ENCODE results near the gene PLPP7. TPM values are rescaled to one million over a fixed set of nuclear protein-coding genes. Genes with fewer than 3 reads are reported as not detected.
"Not testable (repeated sequence)": the region's sequence is repeated elsewhere in the genome, so short reads cannot be mapped to it uniquely, and the experiment has no call there.

PLPP7 gene
- total RNA-seq, 1 donor from 2014 or later = 15.8 TPM

DNA sequence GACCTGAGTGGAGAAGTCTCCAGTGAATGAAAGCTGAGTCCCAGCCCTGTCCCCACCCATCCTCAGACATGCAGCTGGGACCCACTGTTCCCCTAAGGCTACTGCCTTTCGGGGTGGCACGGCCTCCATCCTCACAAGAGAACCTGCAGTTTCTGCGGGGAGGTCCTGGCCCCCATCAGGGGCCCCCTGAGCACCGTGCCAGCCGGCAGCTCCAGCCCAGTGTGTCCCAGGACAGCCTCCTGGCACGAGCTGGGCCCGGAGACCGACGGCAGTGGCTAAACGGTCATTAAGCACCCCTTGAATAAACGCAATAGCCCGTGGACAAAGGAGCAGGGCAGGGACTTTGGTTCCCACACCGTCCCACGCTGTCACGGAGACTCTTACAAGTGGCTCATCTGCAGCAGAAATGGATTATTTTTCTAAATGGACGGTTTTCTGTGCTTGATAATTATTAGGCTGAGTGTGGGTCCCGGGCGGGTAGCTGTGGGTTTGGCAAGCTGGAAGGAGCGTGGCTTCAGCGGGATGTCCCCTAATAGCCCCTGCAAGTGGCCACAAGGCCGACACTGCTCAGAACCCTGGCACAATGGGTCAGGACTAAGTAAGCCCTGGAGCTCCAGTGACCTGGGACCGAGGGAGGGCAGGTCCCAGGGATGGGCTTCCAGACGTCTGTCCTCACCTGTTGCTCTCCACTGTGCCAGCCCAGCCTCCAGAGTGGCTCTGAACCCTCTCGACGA is 30.7 kb upstream of the PLPP7 start:
- Histone ChIP-seq H3K27ac (no peak overlapping the region), H3K4me1 (no peaks in the 10 kb centered on the region), H3K4me3 (no peak overlapping the region), H3K27me3 (no peaks in the 10 kb centered on the region), H3K9me3 (no peaks in the 10 kb centered on the region), H3K36me3 (peaks cover 0 to 5% of the 10 kb centered on the region in 2 donors)
- intact Hi-C loops (cut with DNase I) = no loop called here
- no peak for DNase-seq (ENCODE audit: low spot score in 2 of 2)
- TF ChIP-seq, protein P1, sequence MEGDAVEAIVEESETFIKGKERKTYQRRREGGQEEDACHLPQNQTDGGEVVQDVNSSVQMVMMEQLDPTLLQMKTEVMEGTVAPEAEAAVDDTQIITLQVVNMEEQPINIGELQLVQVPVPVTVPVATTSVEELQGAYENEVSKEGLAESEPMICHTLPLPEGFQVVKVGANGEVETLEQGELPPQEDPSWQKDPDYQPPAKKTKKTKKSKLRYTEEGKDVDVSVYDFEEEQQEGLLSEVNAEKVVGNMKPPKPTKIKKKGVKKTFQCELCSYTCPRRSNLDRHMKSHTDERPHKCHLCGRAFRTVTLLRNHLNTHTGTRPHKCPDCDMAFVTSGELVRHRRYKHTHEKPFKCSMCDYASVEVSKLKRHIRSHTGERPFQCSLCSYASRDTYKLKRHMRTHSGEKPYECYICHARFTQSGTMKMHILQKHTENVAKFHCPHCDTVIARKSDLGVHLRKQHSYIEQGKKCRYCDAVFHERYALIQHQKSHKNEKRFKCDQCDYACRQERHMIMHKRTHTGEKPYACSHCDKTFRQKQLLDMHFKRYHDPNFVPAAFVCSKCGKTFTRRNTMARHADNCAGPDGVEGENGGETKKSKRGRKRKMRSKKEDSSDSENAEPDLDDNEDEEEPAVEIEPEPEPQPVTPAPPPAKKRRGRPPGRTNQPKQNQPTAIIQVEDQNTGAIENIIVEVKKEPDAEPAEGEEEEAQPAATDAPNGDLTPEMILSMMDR (IDR thresholded peaks at IDR 0.05) = no peak

DNA sequence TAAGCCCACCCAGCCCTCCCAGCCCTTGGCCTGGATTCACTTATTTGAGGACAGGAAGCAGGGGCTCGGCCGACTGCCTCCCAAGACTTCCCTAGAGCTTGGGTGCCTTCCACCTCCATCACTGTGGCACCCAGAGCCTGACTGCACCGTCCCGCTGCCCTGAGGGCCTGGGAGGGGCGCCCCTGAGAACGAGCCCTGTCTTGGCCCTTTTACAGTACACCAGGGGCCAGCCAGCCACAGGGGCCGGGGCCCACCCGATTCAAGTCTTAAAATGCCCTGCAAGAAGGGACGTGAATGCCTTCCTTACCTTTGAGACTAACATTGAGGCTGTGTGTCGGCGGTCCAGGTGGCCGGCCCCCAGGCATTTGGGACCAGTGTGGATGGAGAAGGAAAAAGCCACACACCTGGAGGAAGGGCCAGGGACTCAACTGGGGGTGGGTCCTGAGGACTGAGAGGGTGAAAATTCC is 30.1 kb upstream of the PLPP7 start:
- no peaks in the 10 kb centered on the region for H3K4me1 ChIP-seq
- no peaks in the 10 kb centered on the region for H3K9me3 ChIP-seq
- intact Hi-C loops (cut with DNase I) = no loop called here
- DNase-seq (ENCODE audit: low spot score in 2 of 2) = no peak
- no peak overlapping the region for H3K27ac ChIP-seq
- TF ChIP-seq, protein P1 (IDR thresholded peaks at IDR 0.05) = no peak
- H3K27me3 ChIP-seq = no peaks in the 10 kb centered on the region
- H3K4me3 ChIP-seq = no peak overlapping the region
- peaks cover 0 to 5% of the 10 kb centered on the region in 2 donors for H3K36me3 ChIP-seq

DNA sequence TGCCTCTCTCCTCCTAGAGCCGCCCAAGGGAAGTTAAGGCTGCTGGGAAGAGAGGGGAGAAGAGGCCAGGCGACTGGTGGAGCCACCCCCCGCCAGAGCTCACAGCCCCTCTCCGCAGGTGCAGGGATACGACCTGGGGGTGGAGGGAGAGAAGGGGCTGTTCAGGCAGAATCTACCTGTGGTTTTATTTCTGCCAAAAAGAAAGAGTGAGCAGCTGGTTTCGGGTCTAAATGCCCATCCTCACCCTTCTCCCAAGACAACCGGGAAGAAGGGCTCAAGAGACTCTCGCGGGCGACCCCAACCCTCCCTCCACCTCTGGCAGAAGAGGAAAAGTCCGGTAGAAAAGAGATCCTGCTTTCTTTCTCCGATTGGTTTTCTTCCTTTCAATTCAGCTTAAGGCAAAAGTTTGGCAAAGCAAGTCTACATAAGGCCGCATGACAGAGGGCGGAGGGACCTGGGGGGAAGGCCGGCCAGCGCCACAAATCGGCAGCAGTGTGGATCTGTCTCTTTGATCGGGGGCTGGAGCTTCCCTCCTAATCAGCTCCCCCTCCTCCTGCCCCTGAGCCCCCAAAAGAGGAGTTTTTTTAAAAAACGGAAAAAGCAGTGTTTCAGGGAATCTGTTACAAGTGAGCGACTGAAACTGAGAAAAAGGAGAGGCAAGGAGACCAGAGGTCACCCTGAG is 29.5 kb upstream of the PLPP7 start:
- Histone ChIP-seq H3K4me1 (no peaks in the 10 kb centered on the region), H3K36me3 (peaks cover 0 to 5% of the 10 kb centered on the region in 2 donors), H3K4me3 (no peak overlapping the region), H3K27ac (no peak overlapping the region), H3K9me3 (no peaks in the 10 kb centered on the region), H3K27me3 (no peaks in the 10 kb centered on the region)
- DNase-seq (ENCODE audit: low spot score in 2 of 2) = no peak
- TF ChIP-seq, protein P1 (IDR thresholded peaks at IDR 0.05) = no peak
- intact Hi-C loops (cut with DNase I) = no loop called here

DNA sequence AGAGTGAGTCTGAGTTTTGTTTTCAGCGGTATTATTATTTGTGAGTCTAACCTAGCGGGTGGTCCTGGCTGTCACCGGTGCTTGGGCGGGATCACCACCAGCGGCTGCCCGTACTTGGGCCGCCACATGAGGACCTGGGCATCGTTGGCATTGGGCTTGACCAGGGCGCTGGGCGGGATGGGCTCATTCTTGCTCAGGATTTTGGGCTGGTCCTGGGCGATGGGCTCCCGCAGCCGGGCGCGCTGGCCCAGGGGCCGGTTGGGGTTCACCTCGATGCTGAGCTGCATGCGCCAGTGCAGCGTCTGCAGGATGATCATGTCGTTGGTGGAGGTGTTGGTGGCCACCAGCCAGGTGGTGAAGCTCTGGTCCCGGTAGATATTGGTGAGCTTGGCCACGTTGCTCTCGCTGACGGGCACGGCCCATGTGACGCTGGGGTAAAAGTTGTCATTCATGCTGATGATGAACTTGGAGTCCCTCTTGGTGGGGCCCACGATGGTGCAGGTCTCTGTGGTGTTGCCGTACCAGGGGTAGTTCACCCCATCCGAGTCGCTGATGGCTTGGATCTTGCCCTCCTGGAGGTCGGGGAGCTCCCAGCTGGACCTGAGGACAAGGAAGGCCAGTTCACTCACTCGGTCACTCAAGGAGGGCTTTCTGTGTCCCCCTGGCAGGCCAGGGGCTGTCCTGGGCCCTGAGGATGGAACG is 28.6 kb upstream of the PLPP7 start:
- Histone ChIP-seq H3K4me3 (no peak overlapping the region), H3K27me3 (no peaks in the 10 kb centered on the region), H3K4me1 (no peaks in the 10 kb centered on the region), H3K36me3 (peaks cover 0 to 5% of the 10 kb centered on the region in 2 donors), H3K27ac (no peak overlapping the region), H3K9me3 (no peaks in the 10 kb centered on the region)
- DNase-seq (ENCODE audit: low spot score in 2 of 2) = no peak
- TF ChIP-seq, protein P1 (IDR thresholded peaks at IDR 0.05) = no peak
- intact Hi-C loops (cut with DNase I) = no loop called here

DNA sequence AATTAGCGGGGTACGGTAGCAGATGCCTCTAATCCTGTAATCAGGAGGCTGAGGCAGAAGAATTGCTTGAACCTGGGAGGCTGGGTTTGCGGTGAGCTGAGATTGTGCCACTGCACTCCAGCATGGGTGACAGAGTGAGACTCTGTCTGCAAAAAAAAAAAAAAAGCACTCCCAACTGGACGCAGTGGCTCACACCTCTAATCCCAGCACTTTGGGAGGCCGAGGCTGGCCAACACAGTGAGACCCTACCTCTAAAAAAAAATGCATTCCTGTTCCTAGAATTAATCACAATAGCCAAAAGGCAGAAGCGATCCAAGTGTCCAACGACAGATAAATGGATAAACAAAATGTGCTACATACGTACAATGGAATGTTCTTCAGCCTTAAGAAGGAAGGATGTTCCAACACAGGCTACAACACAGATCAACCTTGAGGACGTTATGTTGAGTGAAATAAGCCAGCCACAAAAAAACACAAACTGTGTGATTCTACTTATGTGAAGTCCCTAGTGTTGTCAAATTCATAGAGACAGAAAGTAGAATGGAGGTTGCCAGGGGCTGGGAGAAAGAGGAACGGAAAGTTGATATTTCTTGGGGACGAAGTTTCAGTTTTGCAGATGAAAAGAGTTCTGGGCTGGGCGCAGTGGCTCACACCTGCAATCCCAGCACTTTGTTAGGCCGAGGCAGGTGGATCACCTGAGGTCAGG is 27.0 kb upstream of the PLPP7 start:
- Histone ChIP-seq H3K4me3 (no peak overlapping the region), H3K27ac (no peak overlapping the region), H3K9me3 (no peaks in the 10 kb centered on the region), H3K4me1 (no peaks in the 10 kb centered on the region), H3K36me3 (peaks cover 0 to 5% of the 10 kb centered on the region in 2 donors), H3K27me3 (no peaks in the 10 kb centered on the region)
- intact Hi-C loops (cut with DNase I) = no loop called here
- TF ChIP-seq, protein P1 (IDR thresholded peaks at IDR 0.05) = no peak
- DNase-seq (ENCODE audit: low spot score in 2 of 2) = no peak

DNA sequence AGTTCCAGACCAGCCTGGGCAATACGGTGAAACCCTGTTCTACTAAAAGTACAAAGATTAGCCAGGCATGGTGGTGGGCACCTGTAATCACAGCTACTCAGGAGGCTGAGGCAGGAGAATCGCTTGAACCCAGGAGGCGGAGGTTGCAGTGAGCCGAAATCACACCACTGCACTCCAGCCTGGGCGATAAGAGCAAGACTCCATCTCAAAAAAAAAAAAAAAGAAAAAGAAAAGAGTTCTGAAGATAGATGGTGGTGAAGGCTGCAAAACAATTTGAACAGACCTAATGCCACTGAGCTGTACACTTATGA is 26.5 kb upstream of the PLPP7 start:
- DNase-seq (ENCODE audit: low spot score in 2 of 2); H3K27ac ChIP-seq; intact Hi-C loops (cut with DNase I): not testable (repeated sequence)

More for the DNA sequence above, 26.5 kb upstream of the PLPP7 start:
- H3K4me1 ChIP-seq, H3K4me3 ChIP-seq, H3K27me3 ChIP-seq, H3K9me3 ChIP-seq, H3K36me3 ChIP-seq: not testable (repeated sequence)

All from ascending aorta (tissue), 2 donors.